Psoas muscle (tissue), 8 donors: ENCODE results near the gene KIF21B. TPM values are rescaled to one million over a fixed set of nuclear protein-coding genes. Genes with fewer than 3 reads are reported as not detected.

ENCODE experiments used
- ATAC-seq, 4 donors: fragments of 200-7000 bp; cut with Tn5 transposase; one replicate each; pipeline ENCODE4 v1.9.1; 2020; ENCODE audit warnings: moderate library complexity in 3 of 4, mild to moderate bottlenecking in 2 of 4
- DNase-seq, 2 donors: peaks; one replicate each; pipeline ENCODE4 v3.0.0-alpha.2; 2020
- H3K27ac ChIP-seq: fragments of 200-600 bp; one replicate; pipeline ENCODE4 v1.8.0; 2022
- H3K27me3 ChIP-seq, 3 donors: fragments of 200-600 bp in 1 of 3; one replicate each; pipeline versions ENCODE4 v1.6.1 to v1.8.0; 2013 to 2022; ENCODE audit warnings: low read length in 2 of 3, mild to moderate bottlenecking in 2 of 3, moderate library complexity in 1 of 3; ENCODE audit not compliant: insufficient read depth in 3 of 3
- H3K36me3 ChIP-seq, 2 donors: fragments of 200-600 bp in 1 of 2; one replicate each; pipeline versions ENCODE4 v1.6.1 to v1.8.0; 2013 to 2022; ENCODE audit warnings: low read depth in 1 of 2, mild to moderate bottlenecking in 1 of 2, moderate library complexity in 1 of 2; ENCODE audit not compliant: insufficient read depth in 1 of 2
- H3K4me1 ChIP-seq: fragments of 200-600 bp; one replicate; pipeline ENCODE4 v1.8.0; 2022
- H3K4me3 ChIP-seq: fragments of 200-600 bp; one replicate; pipeline ENCODE4 v1.8.0; 2022; ENCODE audit warnings: mild to moderate bottlenecking
- H3K9me3 ChIP-seq: fragments of 200-600 bp; one replicate; pipeline ENCODE4 v1.8.0; 2022
- CTCF ChIP-seq: fragments of 200-600 bp; IDR thresholded peaks from one replicate; pipeline ENCODE4 v1.8.0; 2022; ENCODE audit warnings: antibody characterized with exemption
- WGBS, 3 donors: extraction: QIAGEN DNeasy Blood & Tissue Kit; methylation state at CpG; one replicate each; pipeline versions ENCODE4 v1.1.6 to v1.1.7; 2013; 5-methylcytosine and 5-hydroxymethylcytosine counted together
- intact Hi-C, 2 donors: fragments of 100-400 bp; cut with DNase I; formaldehyde crosslinking; loops; one replicate each; pipeline versions ENCODE4 v1.11.0 to v1.14.2; 2022
- polyA plus RNA-seq, 3 donors: library from polyadenylated mRNA; stranded (reverse); fragments of 200-250 nt; gene quantifications; one replicate each; pipeline ENCODE4 v1.2.3, GENCODE V29; 2013
- total RNA-seq, 4 donors: library from RNA; stranded (reverse); fragmentation: NEBNext Ultra II Directional in 2 of 4; extraction: Animal tissue kit (Norgen Biotek cat#: 25700) in 2 of 4; gene quantifications; one replicate each; pipeline versions ENCODE4 v1.2.1 to v1.2.4, GENCODE V29; 2021 to 2023
- donor health status: healthy with polysubstance abuse.
- donor health status: DM: no; HTN: no; CAD: no; lungs with moderate emphysema.
- donor health status: Bipolar disorder and iron deficiency.
- donor health status: healthy.
- donor health status: DM: yes; HTN: yes; CAD: no.
- donor health status: DM: no; HTN: no; CAD: no.
- donor health status: DM: no; HTN: no; CAD: no.
- donor health status: DM: yes; HTN: yes; CAD: no.

Gene KIF21B
- total and polyA plus RNA-seq, 7 donors: 0.04 to 0.81 (median 0.20) TPM

GRCh38 chr1:200974711-200975110 is 48.8 kb downstream of the KIF21B start:
- Histone ChIP-seq H3K4me1 (no peaks in the 10 kb centered on the region), H3K27ac (no peak overlapping the region), H3K36me3 (no peaks in the 10 kb centered on the region), H3K27me3 (no peaks in the 10 kb centered on the region), H3K4me3 (no peak overlapping the region), H3K9me3 (no peaks in the 10 kb centered on the region)
- intact Hi-C loops: loop anchor here (1.0 to 5.0 kb wide), 2 partner anchors 34 to 143 kb away; no protein-coding TSS in a partner anchor
- WGBS, 3 donors: 89 to 92% (median 90%) methylated on average over 11 to 12 of the region's 12 CpGs
- ATAC-seq (no peak), DNase-seq (no peak)
- TF ChIP-seq CTCF: no peak

GRCh38 chr1:200973937-200974657 is 49.4 kb downstream of the KIF21B start:
- TF ChIP-seq CTCF: no peak
- DNase-seq (no peak), ATAC-seq (no peak)
- intact Hi-C loops: loop anchor here (1.0 to 5.0 kb wide), 5 partner anchors 34 to 145 kb away; no protein-coding TSS in a partner anchor
- H3K9me3 ChIP-seq: no peaks in the 10 kb centered on the region
- H3K4me1 ChIP-seq: no peaks in the 10 kb centered on the region
- H3K4me3 ChIP-seq: no peak overlapping the region
- H3K36me3 ChIP-seq: no peaks in the 10 kb centered on the region
- no peaks in the 10 kb centered on the region for H3K27me3 ChIP-seq
- H3K27ac ChIP-seq: no peak overlapping the region
- WGBS, 3 donors: 87 to 88% (median 88%) methylated on average over 15 to 19 of the region's 19 CpGs

- no peaks in the 10 kb centered on the region for H3K36me3 ChIP-seq
- no peak overlapping the region for H3K27ac ChIP-seq
- intact Hi-C loops: loop anchor here (1.0 to 5.0 kb wide), 4 partner anchors 70 to 146 kb away; no protein-coding TSS in a partner anchor
- no peak for TF ChIP-seq CTCF
- H3K4me1 ChIP-seq: no peaks in the 10 kb centered on the region
- no peak overlapping the region for H3K4me3 ChIP-seq
- H3K27me3 ChIP-seq: no peaks in the 10 kb centered on the region
- ATAC-seq (no peak), DNase-seq (no peak)
- no peaks in the 10 kb centered on the region for H3K9me3 ChIP-seq
- WGBS, 3 donors: 86 to 91% (median 90%) methylated on average over 17 of the region's 17 CpGs
Measured at GRCh38 chr1:200972985-200973742, 50.4 kb downstream of the KIF21B start.

- Histone ChIP-seq H3K4me1 (no peaks in the 10 kb centered on the region), H3K27ac (no peak overlapping the region), H3K4me3 (no peak overlapping the region), H3K36me3 (no peaks in the 10 kb centered on the region), H3K9me3 (no peaks in the 10 kb centered on the region), H3K27me3 (no peaks in the 10 kb centered on the region)
- intact Hi-C loops: loop anchor here (2.0 to 5.0 kb wide), 3 partner anchors 71 to 147 kb away; no protein-coding TSS in a partner anchor
- peak; percentile 98 for TF ChIP-seq CTCF
- peak; percentile 46 to 79 (median 58) for ATAC-seq
- WGBS, 3 donors: 32 to 50% (median 42%) methylated on average over 31 to 34 of the region's 34 CpGs
- DNase-seq: peak; percentile 64 to 77
Measured at GRCh38 chr1:200971955-200972711, 51.4 kb downstream of the KIF21B start.
